ENCODE measurements around the gene HAVCR2.

Gene HAVCR2

GRCh38 chr5:157143127-157143971 lies 34.5 kb upstream of the HAVCR2 start (continued):
- no peak for TF ChIP-seq RBAK (tag by site-specific recombination; IDR thresholded peaks at IDR 0.05)
- TF ChIP-seq ZNF404 (tag by site-specific recombination; IDR thresholded peaks at IDR 0.05): no peak
- no peak for TF ChIP-seq ZNF354C (tag by site-specific recombination; IDR thresholded peaks at IDR 0.05; ENCODE audit: borderline replicate concordance, low read depth)
- no peak for TF ChIP-seq GFI1B (tag by site-specific recombination; IDR thresholded peaks at IDR 0.05)
- TF ChIP-seq ZNF202 (tag by site-specific recombination; IDR thresholded peaks at IDR 0.05; ENCODE audit: borderline replicate concordance): no peak
- TF ChIP-seq ZNF660 (tag by site-specific recombination; IDR thresholded peaks at IDR 0.05): no peak
- TF ChIP-seq ZNF416 (tag by site-specific recombination; IDR thresholded peaks at IDR 0.05): no peak
- TF ChIP-seq ZNF626 (tag by site-specific recombination; IDR thresholded peaks at IDR 0.05): no peak
- no peak for TF ChIP-seq ZNF423 (tag by site-specific recombination; IDR thresholded peaks at IDR 0.05)
- no peak for TF ChIP-seq ZNF514 (tag by site-specific recombination; IDR thresholded peaks at IDR 0.05)
- TF ChIP-seq INSM2 (tag by site-specific recombination; IDR thresholded peaks at IDR 0.05): no peak
- TF ChIP-seq REST (tag by site-specific recombination; IDR thresholded peaks at IDR 0.05): no peak
- TF ChIP-seq MZF1 (tag by site-specific recombination; IDR thresholded peaks at IDR 0.05; ENCODE audit: borderline replicate concordance): 0 out of 2 replicates have a peak, but pooled peaks have one; percentile 14
- TF ChIP-seq SP2 (tag by site-specific recombination; IDR thresholded peaks at IDR 0.05): peak; percentile 67
- peak; percentile 81 for TF ChIP-seq ZNF335 (tag by site-specific recombination; conservative IDR thresholded peaks at IDR 0.05)
- TF ChIP-seq ZBTB48 (tag by site-specific recombination; IDR thresholded peaks at IDR 0.05): no peak
- no peak for TF ChIP-seq ZBTB21 (tag by site-specific recombination; IDR thresholded peaks at IDR 0.05)
- TF ChIP-seq PBX3 (CRISPR knock-in tag; IDR thresholded peaks at IDR 0.05): no peak
- no peak for TF ChIP-seq ZNF548 (tag by site-specific recombination; IDR thresholded peaks at IDR 0.05)
- TF ChIP-seq ZNF530 (tag by site-specific recombination; IDR thresholded peaks at IDR 0.05; ENCODE audit: low read depth): no peak
- no peak for TF ChIP-seq MYNN (tag by site-specific recombination; IDR thresholded peaks at IDR 0.05; ENCODE audit: borderline replicate concordance)
- no peak for TF ChIP-seq KLF8 (tag by site-specific recombination; IDR thresholded peaks at IDR 0.05)
- no peak for TF ChIP-seq ZNF292 (tag by site-specific recombination; IDR thresholded peaks at IDR 0.05; ENCODE audit: borderline replicate concordance, low read depth)
- TF ChIP-seq ZNF133 (tag by site-specific recombination; IDR thresholded peaks at IDR 0.05): no peak
- peak; percentile 44 for TF ChIP-seq PATZ1 (tag by site-specific recombination; IDR thresholded peaks at IDR 0.05)
- no peak for TF ChIP-seq ZNF146 (tag by site-specific recombination; IDR thresholded peaks at IDR 0.05)
- TF ChIP-seq ZNF843 (tag by site-specific recombination; IDR thresholded peaks at IDR 0.05): no peak
- TF ChIP-seq ZNF302 (tag by site-specific recombination; IDR thresholded peaks at IDR 0.05; ENCODE audit: low read depth): no peak

Measured in HEK293 (cell line).